Neural cell (in vitro differentiated cells): Measurements from ENCODE around the gene CGB8. TPM values are rescaled to one million over a fixed set of nuclear protein-coding genes. Genes with fewer than 3 reads are reported as not detected.

ENCODE experiments used
- H2AFZ ChIP-seq: fragments of 200-600, 300-800 bp; sonication (generic), shearing (Covaris generic); 2 replicates; pipeline ENCODE4 v1.6.0; 2014; ENCODE audit warnings: low read depth, mild to moderate bottlenecking, antibody characterized with exemption, low read length, moderate library complexity
- H3F3A ChIP-seq: fragments of 200-600 bp; shearing (Covaris generic); 2 replicates; pipeline ENCODE4 v1.6.1; 2016; ENCODE audit warnings: mild to moderate bottlenecking, moderate library complexity, mixed read lengths, antibody characterized with exemption, low read length; ENCODE audit not compliant: insufficient read depth, poor library complexity, severe bottlenecking
- H3K27ac ChIP-seq: fragments of 200-600, 300-800 bp; sonication (generic), shearing (Covaris generic); 2 replicates; pipeline ENCODE4 v1.5.1; 2014; ENCODE audit warnings: mild to moderate bottlenecking, low read length, moderate library complexity
- H3K27me3 ChIP-seq: fragments of 300-800, 200-600 bp; sonication (generic), shearing (Covaris generic); 2 replicates; pipeline ENCODE4 v1.6.0; 2014; ENCODE audit warnings: mild to moderate bottlenecking, low read depth, low read length, moderate library complexity; ENCODE audit not compliant: insufficient read depth
- H3K36me3 ChIP-seq: fragments of 300-800, 200-600 bp; sonication (generic), shearing (Covaris generic); 2 replicates; pipeline ENCODE4 v1.5.1; 2014; ENCODE audit warnings: mild to moderate bottlenecking, antibody characterized with exemption, low read length, moderate library complexity; ENCODE audit not compliant: insufficient read depth
- H3K4me2 ChIP-seq: fragments of 300-800, 200-600 bp; sonication (generic), shearing (Covaris generic); 2 replicates; pipeline ENCODE4 v1.6.0; 2014; ENCODE audit warnings: mild to moderate bottlenecking, low read length
- H3K4me3 ChIP-seq: fragments of 300-800, 200-600 bp; sonication (generic), shearing (Covaris generic); 2 replicates; pipeline ENCODE4 v1.5.1; 2014; ENCODE audit warnings: mild to moderate bottlenecking, low read length, moderate library complexity
- H3K79me2 ChIP-seq: fragments of 200-600 bp; shearing (Covaris generic); replicated peaks from 2 replicates; pipeline ENCODE4 v1.6.0; 2014; ENCODE audit warnings: mild to moderate bottlenecking, low read length, moderate library complexity; ENCODE audit not compliant: insufficient read depth
- H3K9ac ChIP-seq: fragments of 300-800, 200-600 bp; sonication (generic), shearing (Covaris generic); 2 replicates; pipeline ENCODE4 v1.6.1; 2016; ENCODE audit warnings: mild to moderate bottlenecking, low read length, mixed read lengths
- H3K9me2 ChIP-seq: fragments of 200-600 bp; shearing (Covaris generic); 2 replicates; pipeline ENCODE4 v1.6.1; 2016; ENCODE audit warnings: mild to moderate bottlenecking, low read length, mixed read lengths; ENCODE audit not compliant: insufficient read depth
- H3K9me3 ChIP-seq: fragments of 200-600, 300-800 bp; sonication (generic), shearing (Covaris generic); 2 replicates; pipeline ENCODE4 v1.6.1; 2016; ENCODE audit warnings: mild to moderate bottlenecking, mixed run types, low read length, moderate library complexity, mixed read lengths
- H4K20me1 ChIP-seq: fragments of 200-600 bp; shearing (Covaris generic); 2 replicates; pipeline ENCODE4 v1.6.1; 2016; ENCODE audit warnings: mild to moderate bottlenecking, mixed run types; ENCODE audit not compliant: insufficient read depth
- EP300 ChIP-seq: fragments of 450-650 bp; conservative IDR thresholded peaks from 2 replicates; pipeline ENCODE4 v1.6.1; 2014; ENCODE audit warnings: antibody characterized with exemption, mild to moderate bottlenecking, moderate library complexity; ENCODE audit not compliant: poor library complexity, severe bottlenecking
- EZH2 ChIP-seq: fragments of 200-600, 300-800 bp; shearing (Covaris generic), sonication (generic); IDR thresholded peaks from 2 replicates; pipeline ENCODE4 v1.6.1; 2014; ENCODE audit warnings: antibody characterized with exemption, low read length, borderline replicate concordance, mild to moderate bottlenecking; ENCODE audit not compliant: insufficient read depth, poor library complexity, severe bottlenecking
- MXI1 ChIP-seq: fragments of 450-650 bp; conservative IDR thresholded peaks from 2 replicates; pipeline ENCODE4 v1.6.1; 2014; ENCODE audit warnings: antibody characterized with exemption, mild to moderate bottlenecking; ENCODE audit not compliant: poor library complexity, severe bottlenecking
- POLR2AphosphoS5 ChIP-seq: IDR thresholded peaks from 2 replicates; pipeline ENCODE4 v1.6.1; 2012
- RAD21 ChIP-seq: fragments of 450-650 bp; conservative IDR thresholded peaks from 2 replicates; pipeline ENCODE4 v1.6.1; 2014; ENCODE audit warnings: antibody characterized with exemption, mild to moderate bottlenecking, moderate library complexity
- SMC3 ChIP-seq: fragments of 450-650 bp; conservative IDR thresholded peaks from 2 replicates; pipeline ENCODE4 v1.6.1; 2014; ENCODE audit warnings: antibody characterized with exemption, mild to moderate bottlenecking, moderate library complexity; ENCODE audit not compliant: poor library complexity
- TAF1 ChIP-seq: IDR thresholded peaks from 2 replicates; pipeline ENCODE4 v1.6.1; 2012; ENCODE audit warnings: low read depth
- polyA plus RNA-seq: library from polyadenylated mRNA; depleted of rRNA; stranded (reverse); fragments of >200 nt; gene quantifications from 2 replicates; pipeline ENCODE4 v1.2.3, GENCODE V29; 2014
- small RNA-seq, 3 experiments: library from RNA; depleted of rRNA; stranded (forward); fragments of <200 nt; gene quantifications; one replicate each; pipeline ENCODE3, GENCODE V24; 2012
- TF ChIP-seq, protein P1 (sequence below): fragments of 450-650 bp; IDR thresholded peaks from 2 replicates; pipeline ENCODE4 v1.5.1; 2014; ENCODE audit warnings: antibody characterized with exemption, mild to moderate bottlenecking, moderate library complexity; ENCODE audit not compliant: poor library complexity, severe bottlenecking
- TF ChIP-seq, protein P2 (sequence below): IDR thresholded peaks from 2 replicates; pipeline ENCODE4 v1.6.1; 2012; ENCODE audit warnings: borderline replicate concordance

CGB8 gene
- polyA plus RNA-seq, 1 donor from 2014 or later, result not detected

GRCh38 chr19:48997972-48998371 is 50.9 kb downstream of the CGB8 start:
- H2AFZ ChIP-seq, result no peak overlapping the region
- peaks cover 15% of the 10 kb centered on the region for H3K79me2 ChIP-seq
- H3F3A ChIP-seq, result no peaks in the 10 kb centered on the region

More at GRCh38 chr19:48997972-48998371, 50.9 kb downstream of the CGB8 start:
- H3K4me2 ChIP-seq, result no peak overlapping the region
- H3K36me3 ChIP-seq, result no peaks in the 10 kb centered on the region
- H3K9ac ChIP-seq, result no peak overlapping the region
- H3K4me3 ChIP-seq, result no peak overlapping the region
- H4K20me1 ChIP-seq, result no peaks in the 10 kb centered on the region
- H3K9me2 ChIP-seq, result no peaks in the 10 kb centered on the region
- TF ChIP-seq RAD21 (no peak), POLR2AphosphoS5 (no peak), EZH2 (no peak), TAF1 (no peak), EP300 (no peak), MXI1 (no peak), SMC3 (no peak)
- TF ChIP-seq, protein P1, sequence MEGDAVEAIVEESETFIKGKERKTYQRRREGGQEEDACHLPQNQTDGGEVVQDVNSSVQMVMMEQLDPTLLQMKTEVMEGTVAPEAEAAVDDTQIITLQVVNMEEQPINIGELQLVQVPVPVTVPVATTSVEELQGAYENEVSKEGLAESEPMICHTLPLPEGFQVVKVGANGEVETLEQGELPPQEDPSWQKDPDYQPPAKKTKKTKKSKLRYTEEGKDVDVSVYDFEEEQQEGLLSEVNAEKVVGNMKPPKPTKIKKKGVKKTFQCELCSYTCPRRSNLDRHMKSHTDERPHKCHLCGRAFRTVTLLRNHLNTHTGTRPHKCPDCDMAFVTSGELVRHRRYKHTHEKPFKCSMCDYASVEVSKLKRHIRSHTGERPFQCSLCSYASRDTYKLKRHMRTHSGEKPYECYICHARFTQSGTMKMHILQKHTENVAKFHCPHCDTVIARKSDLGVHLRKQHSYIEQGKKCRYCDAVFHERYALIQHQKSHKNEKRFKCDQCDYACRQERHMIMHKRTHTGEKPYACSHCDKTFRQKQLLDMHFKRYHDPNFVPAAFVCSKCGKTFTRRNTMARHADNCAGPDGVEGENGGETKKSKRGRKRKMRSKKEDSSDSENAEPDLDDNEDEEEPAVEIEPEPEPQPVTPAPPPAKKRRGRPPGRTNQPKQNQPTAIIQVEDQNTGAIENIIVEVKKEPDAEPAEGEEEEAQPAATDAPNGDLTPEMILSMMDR, result no peak
- TF ChIP-seq, protein P2, sequence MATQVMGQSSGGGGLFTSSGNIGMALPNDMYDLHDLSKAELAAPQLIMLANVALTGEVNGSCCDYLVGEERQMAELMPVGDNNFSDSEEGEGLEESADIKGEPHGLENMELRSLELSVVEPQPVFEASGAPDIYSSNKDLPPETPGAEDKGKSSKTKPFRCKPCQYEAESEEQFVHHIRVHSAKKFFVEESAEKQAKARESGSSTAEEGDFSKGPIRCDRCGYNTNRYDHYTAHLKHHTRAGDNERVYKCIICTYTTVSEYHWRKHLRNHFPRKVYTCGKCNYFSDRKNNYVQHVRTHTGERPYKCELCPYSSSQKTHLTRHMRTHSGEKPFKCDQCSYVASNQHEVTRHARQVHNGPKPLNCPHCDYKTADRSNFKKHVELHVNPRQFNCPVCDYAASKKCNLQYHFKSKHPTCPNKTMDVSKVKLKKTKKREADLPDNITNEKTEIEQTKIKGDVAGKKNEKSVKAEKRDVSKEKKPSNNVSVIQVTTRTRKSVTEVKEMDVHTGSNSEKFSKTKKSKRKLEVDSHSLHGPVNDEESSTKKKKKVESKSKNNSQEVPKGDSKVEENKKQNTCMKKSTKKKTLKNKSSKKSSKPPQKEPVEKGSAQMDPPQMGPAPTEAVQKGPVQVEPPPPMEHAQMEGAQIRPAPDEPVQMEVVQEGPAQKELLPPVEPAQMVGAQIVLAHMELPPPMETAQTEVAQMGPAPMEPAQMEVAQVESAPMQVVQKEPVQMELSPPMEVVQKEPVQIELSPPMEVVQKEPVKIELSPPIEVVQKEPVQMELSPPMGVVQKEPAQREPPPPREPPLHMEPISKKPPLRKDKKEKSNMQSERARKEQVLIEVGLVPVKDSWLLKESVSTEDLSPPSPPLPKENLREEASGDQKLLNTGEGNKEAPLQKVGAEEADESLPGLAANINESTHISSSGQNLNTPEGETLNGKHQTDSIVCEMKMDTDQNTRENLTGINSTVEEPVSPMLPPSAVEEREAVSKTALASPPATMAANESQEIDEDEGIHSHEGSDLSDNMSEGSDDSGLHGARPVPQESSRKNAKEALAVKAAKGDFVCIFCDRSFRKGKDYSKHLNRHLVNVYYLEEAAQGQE, result no peak
- no peaks in the 10 kb centered on the region for H3K9me3 ChIP-seq
- H3K27ac ChIP-seq, result no peak overlapping the region
- H3K27me3 ChIP-seq, result no peaks in the 10 kb centered on the region

Small RNA genes within 50 kb of the gene (small RNA-seq; reads per million reads assigned to genes)
- gene MIR6798 (0 to 0.52 (median 0) reads per million in 3 experiments), gene RN7SL708P (0 to 0.59 (median 0) reads per million in 3 experiments)

Other genes with a start within 250 kb of the CGB8 start
- gene BCAT2, start 238.1 kb downstream of the CGB8 start, polyA plus RNA-seq, result 19.5 and 28.5 TPM in 2 replicates
- 0.40 and 0.44 TPM in 2 replicates for gene HSD17B14, start 212.6 kb downstream of the CGB8 start, polyA plus RNA-seq
- gene PLEKHA4, start 180.5 kb downstream of the CGB8 start, polyA plus RNA-seq, result not detected in 2 replicates
- 73.3 and 73.6 TPM in 2 replicates for gene PPP1R15A, start 176.7 kb downstream of the CGB8 start, polyA plus RNA-seq
- gene TULP2, start 150.4 kb downstream of the CGB8 start, polyA plus RNA-seq, result not detected in 2 replicates
- gene NUCB1, start 148.8 kb downstream of the CGB8 start, polyA plus RNA-seq, result 80.0 and 83.7 TPM in 2 replicates
- gene DHDH, start 115.4 kb downstream of the CGB8 start, polyA plus RNA-seq, result 1.4 and 4.8 TPM in 2 replicates
- 71.9 and 90.3 TPM in 2 replicates for gene BAX, start 94.2 kb downstream of the CGB8 start, polyA plus RNA-seq
- gene FTL, start 83.8 kb downstream of the CGB8 start, polyA plus RNA-seq, result 886 and 909 TPM in 2 replicates
- gene GYS1, start 55.8 kb downstream of the CGB8 start, polyA plus RNA-seq, result 12.9 and 25.7 TPM in 2 replicates
- gene RUVBL2, start 55.2 kb downstream of the CGB8 start, polyA plus RNA-seq, result 172 and 184 TPM in 2 replicates
- not detected in 2 replicates for gene LHB, start 32.0 kb downstream of the CGB8 start, polyA plus RNA-seq
- not detected in 2 replicates for gene CGB3, start 24.8 kb downstream of the CGB8 start, polyA plus RNA-seq
- not detected in 2 replicates for gene CGB2, start 17.2 kb downstream of the CGB8 start, polyA plus RNA-seq
- gene CGB1, start 12.2 kb downstream of the CGB8 start, polyA plus RNA-seq, result not detected in 2 replicates
- not detected in 2 replicates for gene CGB5, start 5.3 kb downstream of the CGB8 start, polyA plus RNA-seq
- gene CGB7, start 8.6 kb upstream of the CGB8 start, polyA plus RNA-seq, result not detected in 2 replicates
- not detected in 2 replicates for gene NTF4, start 15.7 kb upstream of the CGB8 start, polyA plus RNA-seq
- not detected in 2 replicates for gene KCNA7, start 23.6 kb upstream of the CGB8 start, polyA plus RNA-seq
- gene SNRNP70, start 36.3 kb upstream of the CGB8 start, polyA plus RNA-seq, result 721 and 833 TPM in 2 replicates
- 88.7 and 99.0 TPM in 2 replicates for gene LIN7B, start 65.3 kb upstream of the CGB8 start, polyA plus RNA-seq
- gene C19orf73, start 70.0 kb upstream of the CGB8 start, polyA plus RNA-seq, result 5.7 and 8.4 TPM in 2 replicates
- gene PPFIA3, start 70.4 kb upstream of the CGB8 start, polyA plus RNA-seq, result 73.0 and 80.7 TPM in 2 replicates
- 1.0 TPM in 1 of 2 replicates, not detected in the other for gene HRC, start 106.3 kb upstream of the CGB8 start, polyA plus RNA-seq
- 40.0 and 42.5 TPM in 2 replicates for gene TRPM4, start 108.7 kb upstream of the CGB8 start, polyA plus RNA-seq